SW 1271 (cell line): ENCODE measurements around the gene TPPP3.
"Not testable (repeated sequence)": the region's sequence is repeated elsewhere in the genome, so short reads cannot be mapped to it uniquely, and the experiment has no call there.

Source experiments
- DNase-seq, 2 experiments: peaks; one replicate each; lab custom pipeline; 2025; lab: John Stamatoyannopoulos, UW

The TPPP3 gene

DNA sequence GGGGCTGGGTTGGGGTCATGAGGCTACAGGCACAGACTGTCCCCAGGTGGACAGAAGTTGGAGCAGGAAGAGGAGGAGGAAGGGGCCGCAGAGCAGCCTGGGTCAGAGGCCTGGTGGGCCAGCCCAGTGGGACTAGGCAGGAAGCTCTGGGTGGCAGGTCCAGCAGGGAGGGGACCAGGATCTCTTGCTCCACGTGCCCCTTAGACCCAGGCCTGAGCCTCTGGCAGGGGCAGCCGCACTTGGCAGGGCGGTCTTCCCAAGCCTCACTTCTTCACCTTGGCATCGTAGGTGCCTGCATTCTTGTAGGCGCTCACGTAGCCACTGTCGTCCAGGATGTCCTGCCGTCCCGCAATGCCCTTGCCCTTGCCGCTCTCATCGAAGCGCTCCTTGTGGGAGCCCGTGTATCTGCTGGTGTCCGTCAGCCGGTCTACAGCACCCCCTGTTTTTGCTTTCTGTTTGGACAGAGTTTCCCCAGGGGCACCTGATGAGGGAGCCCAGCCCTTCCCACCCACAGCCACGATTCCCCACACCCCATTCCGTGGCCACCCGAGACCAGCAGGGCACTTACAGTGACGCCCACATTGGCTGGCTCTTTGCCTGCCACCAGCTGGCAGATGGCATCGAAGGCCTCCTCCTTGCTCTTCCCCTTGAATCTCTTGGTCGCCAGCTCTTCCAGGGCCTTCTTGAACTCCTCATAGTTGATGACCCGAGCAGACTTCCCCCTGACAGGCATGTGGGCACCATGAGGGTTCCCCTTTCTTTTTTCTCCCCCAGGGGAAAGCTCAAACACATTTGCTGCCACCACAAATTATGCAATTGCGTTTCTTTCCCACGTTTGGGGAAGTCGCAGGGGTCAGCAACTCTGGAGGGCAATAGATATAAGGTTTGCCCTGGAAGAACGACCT, 3.1 kb downstream of the TPPP3 start:
- no peak for DNase-seq

DNA sequence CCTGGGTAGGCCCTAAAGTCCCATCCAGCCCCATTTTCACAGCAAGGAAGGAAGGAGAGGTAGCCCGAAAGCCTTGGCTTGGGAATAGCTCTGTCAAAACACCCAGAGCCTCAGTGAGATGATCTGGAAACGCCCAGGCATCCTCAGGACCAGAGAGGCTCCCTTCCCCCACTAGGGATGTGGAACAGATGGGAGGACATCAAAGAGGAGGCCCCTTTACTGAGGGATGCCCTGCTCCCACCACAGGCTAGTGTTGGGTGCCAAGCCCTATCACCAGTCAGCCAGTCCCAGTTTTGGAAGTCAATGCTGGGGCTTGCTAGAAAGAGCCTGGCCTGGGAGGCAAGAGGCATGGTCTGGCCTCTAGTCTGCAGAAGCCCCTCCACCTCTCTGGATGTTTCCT, 4.7 kb downstream of the TPPP3 start:
- no peak for DNase-seq

DNA sequence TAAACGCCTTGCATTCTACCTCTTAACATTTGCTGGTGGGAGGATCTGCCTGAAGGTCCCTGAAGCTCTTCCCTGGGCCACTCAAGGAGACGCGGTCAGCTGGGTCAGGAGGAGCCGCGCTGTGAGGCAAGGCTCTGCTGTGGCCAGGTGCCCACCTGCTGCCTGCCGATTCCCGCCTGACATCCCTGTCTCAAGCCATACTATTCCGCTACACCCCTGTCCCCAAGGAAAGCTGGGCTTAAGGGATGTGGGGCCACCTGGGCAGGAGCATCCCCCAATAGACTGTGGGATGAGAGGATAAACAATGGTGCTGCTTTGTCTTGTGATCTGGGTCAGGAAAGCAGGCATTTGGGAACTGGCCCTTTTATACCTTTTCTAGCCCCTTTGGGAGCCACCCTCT, 5.1 kb downstream of the TPPP3 start:
- no peak for DNase-seq

GRCh38 chr16:67387479-67388079, 5.7 kb downstream of the TPPP3 start:
- no peak for DNase-seq

GRCh38 chr16:67386861-67387455, 6.3 kb downstream of the TPPP3 start:
- no peak for DNase-seq

- DNase-seq = no peak
Observed at GRCh38 chr16:67384778-67385510, 8.4 kb downstream of the TPPP3 start.

- no peak for DNase-seq
Observed at GRCh38 chr16:67383284-67383683, 10.0 kb downstream of the TPPP3 start.

DNA sequence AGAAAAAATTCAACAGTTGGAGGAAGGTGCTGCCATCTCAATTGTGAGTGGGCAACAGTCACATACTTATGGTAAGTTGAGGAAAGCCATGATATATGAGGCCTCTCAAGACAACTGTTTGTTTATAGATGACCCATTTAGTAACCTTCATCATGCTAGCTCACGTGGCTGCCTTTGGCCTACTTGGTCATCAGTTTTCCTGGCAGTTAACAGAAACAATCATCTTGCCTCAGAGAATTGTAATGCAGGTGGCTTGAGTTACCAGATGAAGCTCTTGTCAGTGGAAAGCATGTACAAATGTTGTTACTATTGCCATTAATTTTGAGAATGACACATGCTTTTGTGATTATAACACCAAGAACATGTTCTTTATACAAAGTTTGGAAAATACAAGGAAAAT, 14.7 kb downstream of the TPPP3 start:
- DNase-seq = no peak

- not testable (repeated sequence) for DNase-seq
Observed at GRCh38 chr16:67376012-67376411, 17.3 kb downstream of the TPPP3 start.

DNA sequence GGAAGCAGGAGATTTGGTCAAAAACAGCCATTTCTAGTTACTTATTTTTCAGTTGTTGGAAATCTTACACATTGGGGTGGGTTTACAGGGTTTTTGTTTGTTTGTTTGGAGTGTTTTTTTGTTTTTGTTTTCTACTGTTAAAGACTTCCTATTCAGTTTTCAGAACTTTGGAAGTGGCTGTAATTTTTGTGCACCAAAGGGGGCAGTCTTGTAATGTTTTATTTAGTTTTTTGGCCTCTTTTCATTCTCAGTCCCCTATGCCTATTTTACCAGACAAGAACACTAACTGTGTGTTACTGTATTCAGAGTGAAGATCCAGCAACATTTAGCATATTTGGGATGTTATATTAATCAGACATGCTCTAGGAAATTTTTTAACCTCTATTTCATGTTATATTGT, 20.6 kb downstream of the TPPP3 start:
- DNase-seq = peak in 1 of 2 experiments; percentile 20

GRCh38 chr16:67370661-67371060, 22.6 kb downstream of the TPPP3 start:
- no peak for DNase-seq

- no peak for DNase-seq
Observed at GRCh38 chr16:67364600-67365235, 28.6 kb downstream of the TPPP3 start.

DNA sequence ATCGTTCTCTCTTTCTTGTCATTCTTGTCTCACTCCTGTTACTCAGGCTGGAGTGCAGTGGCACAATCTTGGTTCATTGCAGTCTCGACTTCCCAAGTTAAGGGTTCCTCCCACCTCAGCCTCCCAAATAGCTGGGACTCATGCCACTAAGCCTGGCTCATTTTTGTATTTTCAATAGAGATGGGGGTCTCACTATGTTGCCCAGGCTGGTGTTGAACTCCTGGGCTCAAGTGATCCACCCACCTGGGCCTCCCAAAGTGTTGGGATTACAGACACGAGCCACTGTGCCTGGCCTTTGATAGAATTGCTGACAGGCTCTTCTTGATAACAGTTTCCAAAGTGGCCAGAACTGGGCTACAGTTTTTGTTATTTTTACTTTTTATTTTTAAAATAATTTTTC, 32.3 kb downstream of the TPPP3 start:
- DNase-seq = no peak

GRCh38 chr16:67359540-67360269, 33.6 kb downstream of the TPPP3 start:
- DNase-seq = not testable (repeated sequence)

DNA sequence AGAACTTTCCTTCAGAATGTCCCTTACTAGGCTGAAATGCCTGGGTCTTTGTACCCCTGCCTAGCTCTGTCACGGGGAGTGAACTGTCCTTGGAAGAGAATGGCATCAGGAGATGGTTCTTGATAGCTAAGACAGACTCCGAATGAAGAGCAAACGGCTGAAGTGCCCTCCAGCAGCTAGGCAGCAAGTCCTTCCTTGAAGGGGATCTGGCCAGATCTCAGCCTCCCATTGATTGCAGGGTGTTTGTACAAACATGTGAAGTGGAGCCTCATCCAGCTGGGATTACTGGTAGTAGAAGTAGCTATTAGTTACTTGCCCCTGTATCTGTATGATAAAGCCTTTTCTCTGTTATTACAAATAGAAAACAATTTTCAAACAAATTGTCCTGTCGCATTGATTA, 35.7 kb downstream of the TPPP3 start:
- no peak for DNase-seq

GRCh38 chr16:67356396-67356795, 36.9 kb downstream of the TPPP3 start:
- no peak for DNase-seq

- not testable (repeated sequence) for DNase-seq
Observed at GRCh38 chr16:67352463-67352862, 40.8 kb downstream of the TPPP3 start.

DNA sequence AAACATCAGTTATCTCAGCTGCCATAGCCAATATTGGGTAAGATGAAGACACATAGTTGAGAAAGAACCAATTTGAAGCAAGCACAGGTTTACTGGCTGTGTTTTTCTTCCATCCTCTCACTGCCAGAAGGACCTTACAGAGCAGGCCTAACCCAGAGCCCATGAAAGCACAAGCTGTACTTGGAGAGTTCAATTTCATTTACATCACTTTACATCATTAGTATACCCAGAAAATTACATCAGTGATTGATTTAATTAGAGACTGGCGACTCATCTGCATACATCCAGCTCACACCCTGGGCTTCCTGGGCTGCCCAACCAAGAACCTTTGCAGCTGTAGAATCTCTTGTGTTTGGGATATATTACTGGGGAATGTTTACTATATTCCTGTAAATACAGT, 43.0 kb downstream of the TPPP3 start:
- DNase-seq = no peak

DNA sequence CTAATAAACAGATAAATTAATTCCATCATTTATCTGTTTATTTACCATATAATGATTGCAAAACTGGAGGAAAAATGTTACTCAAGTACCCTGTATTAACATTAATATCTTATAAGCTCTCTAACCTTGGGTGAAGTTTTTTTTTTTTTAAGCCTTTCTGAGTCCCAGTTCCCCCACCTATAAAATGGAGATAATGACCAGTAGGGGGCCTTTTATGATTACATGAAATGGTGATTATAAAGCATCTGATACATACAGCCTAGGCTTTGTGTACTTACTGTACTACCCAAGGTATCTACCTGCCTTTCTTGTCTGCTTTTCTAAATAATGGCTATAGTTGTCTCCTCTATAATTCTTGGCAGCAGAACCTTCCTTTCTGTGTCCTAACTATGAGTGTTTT, 44.1 kb downstream of the TPPP3 start:
- peak in 1 of 2 experiments; percentile 54 for DNase-seq

DNA sequence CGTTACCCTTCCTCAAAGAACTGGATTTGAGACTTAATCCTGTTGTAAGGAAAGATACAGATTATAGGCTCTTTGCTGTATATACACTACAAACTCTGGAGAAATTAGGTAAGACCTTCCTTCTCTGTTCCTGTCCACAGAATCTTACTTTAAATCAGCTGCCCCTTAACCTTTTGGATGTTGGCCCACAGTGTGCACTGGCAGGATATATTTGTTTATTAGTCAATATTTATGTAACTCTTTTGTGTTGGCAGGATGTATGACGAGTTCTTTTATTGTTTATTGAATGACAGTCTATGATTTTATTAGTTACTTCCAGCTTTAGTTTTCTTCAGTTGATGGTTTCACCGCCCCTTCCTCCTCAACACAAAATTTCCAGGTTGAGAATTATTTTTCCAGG, 47.0 kb downstream of the TPPP3 start:
- DNase-seq = no peak

DNA sequence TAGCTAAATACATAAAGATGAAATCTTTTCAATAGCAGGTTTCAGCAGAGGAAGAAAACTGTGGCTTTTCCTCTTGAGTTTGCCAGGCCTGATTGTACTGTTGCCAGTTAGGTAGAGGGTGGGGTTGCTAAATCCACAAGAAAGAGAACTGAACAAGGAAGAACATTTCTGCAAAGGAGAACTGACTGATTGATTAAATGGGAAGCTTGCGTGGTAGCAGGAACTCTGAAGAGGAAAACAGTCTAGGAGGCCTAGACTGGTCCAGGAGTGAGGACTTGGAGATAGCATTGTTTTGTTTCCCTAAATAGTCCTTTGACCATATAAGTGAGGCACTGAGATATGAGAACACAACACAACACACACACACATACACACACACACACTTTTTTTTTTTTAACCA, 47.9 kb downstream of the TPPP3 start:
- no peak for DNase-seq
